GM18498 (cell line): Measurements from ENCODE around the gene MARF1.

ENCODE experiments used
- ATAC-seq: cut with Tn5 transposase; IDR thresholded peaks from one replicate; pipeline ENCODE4 v1.9.1; 2021; ENCODE audit warnings: mild to moderate bottlenecking, moderate library complexity; ENCODE audit not compliant: unreplicated experiment

MARF1 gene

GRCh38 chr16:15602285-15603044 lies 40.5 kb downstream of the MARF1 start:
- ATAC-seq = no peak

- ATAC-seq = no peak
These were observed 41.6 kb downstream of the MARF1 start for GRCh38 chr16:15601212-15601879.

GRCh38 chr16:15599303-15600070 lies 43.5 kb downstream of the MARF1 start:
- ATAC-seq = no peak

- ATAC-seq = no peak
These were observed 44.2 kb downstream of the MARF1 start for GRCh38 chr16:15598648-15599190.

GRCh38 chr16:15597822-15598647 lies 44.9 kb downstream of the MARF1 start:
- no peak for ATAC-seq

GRCh38 chr16:15597135-15597534 lies 45.8 kb downstream of the MARF1 start:
- ATAC-seq = no peak

GRCh38 chr16:15594711-15595320 lies 48.1 kb downstream of the MARF1 start:
- no peak for ATAC-seq

GRCh38 chr16:15593235-15593634 lies 49.7 kb downstream of the MARF1 start:
- ATAC-seq = no peak

GRCh38 chr16:15592324-15592723 lies 50.6 kb downstream of the MARF1 start:
- no peak for ATAC-seq

GRCh38 chr16:15587152-15587825 lies 55.7 kb downstream of the MARF1 start:
- no peak for ATAC-seq

- no peak for ATAC-seq
These were observed 56.2 kb downstream of the MARF1 start for GRCh38 chr16:15586716-15587115.

GRCh38 chr16:15585956-15586355 lies 57.0 kb downstream of the MARF1 start:
- no peak for ATAC-seq

- no peak for ATAC-seq
These were observed 59.4 kb downstream of the MARF1 start for GRCh38 chr16:15583526-15583925.

- ATAC-seq = no peak
These were observed 61.7 kb downstream of the MARF1 start for GRCh38 chr16:15581127-15581815.

- no peak for ATAC-seq
These were observed 64.1 kb downstream of the MARF1 start for GRCh38 chr16:15578824-15579223.

GRCh38 chr16:15576960-15577958 lies 65.7 kb downstream of the MARF1 start:
- ATAC-seq = no peak

GRCh38 chr16:15575293-15576049 lies 67.5 kb downstream of the MARF1 start:
- no peak for ATAC-seq
